ENCODE results near the gene SAMD4B. TPM values are rescaled to one million over a fixed set of nuclear protein-coding genes. Genes with fewer than 3 reads are reported as not detected.

SAMD4B gene, protein sequence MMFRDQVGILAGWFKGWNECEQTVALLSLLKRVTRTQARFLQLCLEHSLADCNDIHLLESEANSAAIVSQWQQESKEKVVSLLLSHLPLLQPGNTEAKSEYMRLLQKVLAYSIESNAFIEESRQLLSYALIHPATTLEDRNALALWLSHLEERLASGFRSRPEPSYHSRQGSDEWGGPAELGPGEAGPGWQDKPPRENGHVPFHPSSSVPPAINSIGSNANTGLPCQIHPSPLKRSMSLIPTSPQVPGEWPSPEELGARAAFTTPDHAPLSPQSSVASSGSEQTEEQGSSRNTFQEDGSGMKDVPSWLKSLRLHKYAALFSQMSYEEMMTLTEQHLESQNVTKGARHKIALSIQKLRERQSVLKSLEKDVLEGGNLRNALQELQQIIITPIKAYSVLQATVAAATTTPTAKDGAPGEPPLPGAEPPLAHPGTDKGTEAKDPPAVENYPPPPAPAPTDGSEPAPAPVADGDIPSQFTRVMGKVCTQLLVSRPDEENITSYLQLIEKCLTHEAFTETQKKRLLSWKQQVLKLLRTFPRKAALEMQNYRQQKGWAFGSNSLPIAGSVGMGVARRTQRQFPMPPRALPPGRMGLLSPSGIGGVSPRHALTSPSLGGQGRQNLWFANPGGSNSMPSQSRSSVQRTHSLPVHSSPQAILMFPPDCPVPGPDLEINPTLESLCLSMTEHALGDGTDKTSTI
- 30.9 and 37.5 TPM in 2 replicates for total RNA-seq

DNA sequence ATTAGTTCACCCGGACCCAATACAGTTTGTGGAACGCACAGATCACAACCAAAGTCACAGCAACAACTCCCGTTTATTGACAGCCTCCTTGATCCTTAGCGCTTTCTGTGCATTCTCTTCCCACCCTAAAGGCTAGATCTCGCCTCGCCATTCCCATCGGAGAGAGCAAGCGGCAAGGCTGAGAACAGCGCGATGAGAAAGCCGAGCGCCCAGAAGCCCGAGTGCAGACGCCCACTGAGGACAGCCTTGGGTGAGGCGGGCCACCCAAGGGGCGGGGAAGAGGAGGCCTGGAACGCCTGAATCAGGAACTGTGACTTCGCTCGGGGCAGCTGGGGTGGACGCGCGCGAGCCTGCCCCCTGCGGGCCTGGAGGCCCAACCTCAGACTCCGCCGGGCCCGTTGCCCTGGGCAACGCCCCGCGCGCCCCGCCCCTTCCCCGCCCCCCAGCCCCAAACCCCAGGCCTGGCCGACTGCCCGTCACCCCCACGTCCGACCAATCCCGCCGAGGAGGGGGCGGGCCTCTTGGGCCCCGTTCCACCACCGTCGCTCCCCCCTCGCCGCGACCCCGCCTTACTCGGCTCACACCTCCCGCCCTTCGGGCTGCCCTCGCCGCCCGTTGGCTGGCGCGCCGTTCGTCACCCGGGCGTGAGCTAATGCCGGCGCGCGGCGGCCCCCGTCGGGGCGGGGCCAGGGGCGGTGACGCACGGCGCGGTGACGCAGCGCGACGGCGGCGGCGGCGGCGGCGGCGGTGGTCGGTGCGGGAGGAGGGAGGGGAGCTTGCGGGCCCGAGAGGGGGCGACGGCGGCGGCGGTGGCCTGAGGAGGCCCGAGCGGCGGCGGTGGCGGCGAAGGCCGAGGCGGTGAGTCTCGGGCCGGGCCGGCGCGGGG is at the start of gene SAMD4B:
TSS of gene SAMD4B (plus strand) at position 703 of the 886 bp plus-strand sequence. CDS start 14,473 bp downstream, outside the sequence.

DNA sequence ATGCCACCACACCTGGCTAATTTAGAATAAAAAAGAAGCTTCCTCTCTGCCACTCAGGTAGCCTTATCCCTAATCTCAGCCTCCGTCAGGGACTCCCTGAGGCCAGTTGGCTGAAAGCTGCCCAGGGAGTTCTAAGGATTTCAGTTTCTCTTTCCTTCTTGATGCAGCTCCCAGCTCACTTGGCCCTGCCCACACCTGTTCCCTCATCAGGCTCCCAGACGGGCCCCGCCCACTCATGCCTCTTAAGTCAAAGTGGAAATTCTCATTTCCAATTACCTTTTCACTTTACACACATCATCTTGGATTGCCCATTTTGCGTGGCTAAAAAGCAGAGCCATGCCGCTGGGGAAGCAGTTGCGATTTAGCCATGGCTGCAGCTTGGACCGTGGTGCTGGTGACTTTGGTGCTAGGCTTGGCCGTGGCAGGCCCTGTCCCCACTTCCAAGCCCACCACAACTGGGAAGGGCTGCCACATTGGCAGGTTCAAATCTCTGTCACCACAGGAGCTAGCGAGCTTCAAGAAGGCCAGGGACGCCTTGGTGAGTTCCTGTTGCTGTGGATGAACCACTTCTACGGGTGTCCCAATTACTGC is 46.1 kb upstream of the SAMD4B start, which contains the start of gene IFNL1:
TSS of gene IFNL1 (plus strand) at position 353 of the 591 bp plus-strand sequence. CDS start at position 368, 15 bp downstream.

DNA sequence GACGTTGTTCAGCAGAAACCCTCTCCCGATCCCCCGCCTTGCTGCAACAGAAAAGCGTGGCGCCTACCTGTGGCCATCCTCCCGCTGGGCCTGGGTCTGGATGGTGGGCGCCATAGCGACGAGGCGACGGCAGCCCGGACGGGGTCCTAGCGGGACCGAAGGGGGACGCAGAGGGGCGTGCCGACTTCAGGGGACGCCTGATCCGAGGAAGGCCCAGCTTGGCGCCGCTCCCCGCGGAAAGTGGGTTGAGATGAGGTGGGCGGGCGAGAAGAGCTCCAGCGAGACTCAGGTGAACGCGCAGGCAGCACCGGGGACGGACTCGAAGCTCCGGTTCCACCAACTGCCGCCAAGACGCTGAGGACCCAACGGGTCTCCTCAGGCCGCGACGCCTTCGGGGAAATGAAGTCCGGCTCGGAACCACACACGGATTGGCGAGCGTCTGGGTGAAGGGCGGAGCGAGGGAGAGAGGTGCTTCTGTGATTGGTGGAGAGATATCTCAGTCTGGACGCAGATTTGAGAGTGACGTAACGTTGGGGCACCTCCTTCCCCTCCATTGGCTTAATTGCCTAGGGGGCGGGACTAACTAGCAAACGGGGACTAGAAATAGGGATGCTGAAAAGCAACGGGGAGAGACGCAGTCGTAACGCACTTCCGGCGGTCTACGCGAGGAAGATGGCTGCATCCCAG is 48.7 kb downstream of the SAMD4B start, which contains the start of the genes MED29 and PAF1:
TSS of gene MED29 (plus strand) at position 628 of the 687 bp plus-strand sequence. CDS start at position 673, 45 bp downstream.
TSS of gene PAF1 (minus strand) at position 356 of the 687 bp plus-strand sequence. CDS start at position 114, 242 bp downstream.

DNA sequence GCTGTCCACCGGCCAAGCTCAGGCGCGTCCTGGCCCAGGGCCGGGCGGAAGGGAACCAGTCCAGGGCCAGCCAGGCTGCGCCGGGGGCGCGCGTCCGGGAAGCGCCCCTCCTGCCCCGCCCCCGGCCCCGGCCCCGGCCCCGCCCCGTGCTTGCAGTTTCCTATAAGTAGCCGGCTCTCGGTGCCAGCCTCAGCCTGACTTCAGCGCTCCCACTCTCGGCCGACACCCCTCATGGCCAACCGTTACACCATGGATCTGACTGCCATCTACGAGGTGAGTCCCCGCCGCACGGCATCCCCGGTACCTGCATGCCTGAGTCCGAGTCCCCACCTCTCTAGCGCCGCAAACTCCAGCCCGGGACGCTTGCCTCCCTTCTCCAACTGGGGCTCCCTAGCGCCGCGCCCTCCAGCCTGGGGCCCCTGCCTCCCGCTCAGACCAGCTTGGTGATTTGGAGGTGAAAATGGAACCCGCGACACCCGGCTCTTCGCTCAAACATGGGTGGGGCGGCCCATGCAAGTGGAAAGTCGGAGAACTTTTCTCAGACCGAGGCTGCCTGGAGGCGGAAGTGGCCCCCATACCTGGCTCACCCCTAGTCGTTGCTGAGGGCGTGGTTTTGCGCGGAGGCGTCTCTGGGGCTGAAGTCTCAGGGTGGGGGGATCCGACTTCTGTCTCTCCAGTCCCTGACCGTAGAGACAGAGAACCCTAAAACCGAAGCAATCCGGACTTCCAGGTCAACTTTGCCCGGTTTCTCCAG is 64.6 kb downstream of the SAMD4B start, which contains the start of gene ZFP36:
TSS of gene ZFP36 (plus strand) at position 192 of the 754 bp plus-strand sequence. CDS start at position 250, 58 bp downstream.

DNA sequence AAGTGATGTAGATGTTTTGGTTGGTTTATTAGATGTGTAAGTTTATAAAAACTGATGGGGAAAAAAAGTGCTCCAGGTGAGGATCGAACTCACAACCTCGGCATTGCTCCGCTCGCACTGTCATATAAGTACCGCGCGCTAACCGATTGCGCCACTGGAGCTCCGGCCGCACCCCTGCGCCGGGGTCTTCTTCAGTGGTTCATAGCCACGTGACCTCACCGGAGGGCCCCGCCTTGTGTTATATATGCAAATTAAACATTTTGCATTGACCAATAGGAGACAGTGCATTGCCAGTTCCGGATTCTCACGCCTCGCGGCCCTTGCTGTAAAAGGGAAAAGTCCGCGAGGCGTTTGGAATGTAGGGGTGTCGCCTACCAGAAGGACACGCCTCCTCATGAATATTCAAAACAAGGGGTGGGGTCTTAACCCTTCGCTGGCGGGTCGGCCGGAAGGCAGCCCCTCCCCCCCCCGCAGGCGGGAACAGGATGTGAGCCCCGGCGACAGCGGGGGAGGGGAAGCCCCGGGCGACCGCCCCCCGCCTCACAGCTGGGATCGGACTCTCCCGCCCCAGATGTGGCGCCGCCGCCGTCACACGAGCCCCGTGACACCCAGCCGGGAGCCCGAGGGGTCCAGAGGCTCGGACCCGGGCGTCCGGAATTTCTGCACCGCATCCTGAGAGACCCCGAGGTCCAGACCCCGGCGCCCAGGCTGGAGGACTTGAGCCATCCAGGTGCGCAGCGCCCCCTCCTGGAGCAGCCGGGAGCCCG is 70.1 kb downstream of the SAMD4B start, which contains the start of gene PLEKHG2:
TSS of gene PLEKHG2 (plus strand) at position 570 of the 767 bp plus-strand sequence. CDS start 1,418 bp downstream, outside the sequence.

Other genes starting within 250 kb of the SAMD4B start
- gene PAK4, start 216.6 kb upstream of the SAMD4B start, total RNA-seq = 7.0 and 9.9 TPM in 2 replicates
- not detected in 2 replicates for gene NCCRP1, start 145.5 kb upstream of the SAMD4B start, total RNA-seq
- not detected in 2 replicates for gene SYCN, start 138.2 kb upstream of the SAMD4B start, total RNA-seq
- not detected in 2 replicates for gene IFNL3, start 97.4 kb upstream of the SAMD4B start, total RNA-seq
- not detected in 2 replicates for gene IFNL4, start 93.6 kb upstream of the SAMD4B start, total RNA-seq
- gene IFNL2, start 74.0 kb upstream of the SAMD4B start, total RNA-seq = not detected in 2 replicates
- gene IFNL1, start 46.0 kb upstream of the SAMD4B start, total RNA-seq = not detected in 2 replicates
- 0.18 and 0.19 TPM in 2 replicates for gene LRFN1, start 21.6 kb upstream of the SAMD4B start, total RNA-seq
- 13.7 and 28.2 TPM in 2 replicates for gene GMFG, start 6.4 kb upstream of the SAMD4B start, total RNA-seq
- 35.8 and 45.0 TPM in 2 replicates for gene PAF1, start 48.7 kb downstream of the SAMD4B start, total RNA-seq
- 9.7 and 12.4 TPM in 2 replicates for gene MED29, start 49.0 kb downstream of the SAMD4B start, total RNA-seq
- gene ZFP36, start 64.4 kb downstream of the SAMD4B start, total RNA-seq = 0.27 and 0.56 TPM in 2 replicates
- 17.5 and 21.0 TPM in 2 replicates for gene PLEKHG2, start 70.2 kb downstream of the SAMD4B start, total RNA-seq
- 106 and 208 TPM in 2 replicates for gene RPS16, start 93.5 kb downstream of the SAMD4B start, total RNA-seq
- gene SUPT5H, start 103.2 kb downstream of the SAMD4B start, total RNA-seq = 63.1 and 65.6 TPM in 2 replicates
- gene TIMM50, start 138.4 kb downstream of the SAMD4B start, total RNA-seq = 57.4 and 77.4 TPM in 2 replicates
- gene DLL3, start 156.5 kb downstream of the SAMD4B start, total RNA-seq = 0.19 and 0.63 TPM in 2 replicates
- gene SELENOV, start 172.7 kb downstream of the SAMD4B start, total RNA-seq = not detected in 2 replicates
- gene EID2B, start 190.4 kb downstream of the SAMD4B start, total RNA-seq = 3.0 and 3.1 TPM in 2 replicates
- gene EID2, start 197.7 kb downstream of the SAMD4B start, total RNA-seq = 15.8 and 16.3 TPM in 2 replicates